ENCODE results near the gene GPR108.
A peak's percentile ranks its signal among the peaks of the same experiment; 100 is the strongest.

The GPR108 gene

GRCh38 chr19:6737873-6738786 lies 750 bp upstream of the GPR108 start:
- DNase-seq (ENCODE audit: low spot score): peak; percentile 70

- no peak for DNase-seq (ENCODE audit: low spot score)
Observed at GRCh38 chr19:6736917-6737283, 480 bp downstream of the GPR108 start.

- peak; percentile 80 for DNase-seq (ENCODE audit: low spot score)
Observed at GRCh38 chr19:6736169-6736916, 1.0 kb downstream of the GPR108 start.

- peak; percentile 42 for DNase-seq (ENCODE audit: low spot score)
Observed at GRCh38 chr19:6735181-6735911, 2.0 kb downstream of the GPR108 start.

- peak; percentile 84 for DNase-seq (ENCODE audit: low spot score)
Observed at GRCh38 chr19:6734096-6734696, 3.2 kb downstream of the GPR108 start.

GRCh38 chr19:6733338-6734095 lies 3.9 kb downstream of the GPR108 start:
- DNase-seq (ENCODE audit: low spot score): no peak

- no peak for DNase-seq (ENCODE audit: low spot score)
Observed at GRCh38 chr19:6732803-6733337, 4.5 kb downstream of the GPR108 start.

- no peak for DNase-seq (ENCODE audit: low spot score)
Observed at GRCh38 chr19:6731822-6732221, 5.6 kb downstream of the GPR108 start.

GRCh38 chr19:6730941-6731670 lies 6.3 kb downstream of the GPR108 start:
- no peak for DNase-seq (ENCODE audit: low spot score)

GRCh38 chr19:6730153-6730804 lies 7.1 kb downstream of the GPR108 start:
- DNase-seq (ENCODE audit: low spot score): no peak

GRCh38 chr19:6729573-6730152 lies 7.7 kb downstream of the GPR108 start:
- no peak for DNase-seq (ENCODE audit: low spot score)

- peak; percentile 27 for DNase-seq (ENCODE audit: low spot score)
Observed at GRCh38 chr19:6728346-6728745, 9.0 kb downstream of the GPR108 start.

GRCh38 chr19:6725513-6726231 lies 11.7 kb downstream of the GPR108 start:
- no peak for DNase-seq (ENCODE audit: low spot score)

GRCh38 chr19:6724631-6725492 lies 12.5 kb downstream of the GPR108 start:
- DNase-seq (ENCODE audit: low spot score): no peak

- DNase-seq (ENCODE audit: low spot score): no peak
Observed at GRCh38 chr19:6723738-6724137, 13.6 kb downstream of the GPR108 start.

- no peak for DNase-seq (ENCODE audit: low spot score)
Observed at GRCh38 chr19:6723108-6723618, 14.2 kb downstream of the GPR108 start.

- no peak for DNase-seq (ENCODE audit: low spot score)
Observed at GRCh38 chr19:6721773-6722172, 15.6 kb downstream of the GPR108 start.

- no peak for DNase-seq (ENCODE audit: low spot score)
Observed at GRCh38 chr19:6721138-6721474, 16.3 kb downstream of the GPR108 start.
